Loucy (cell line): ENCODE data around the gene ARHGEF10L.

ENCODE experiments used
- H2AFZ ChIP-seq: fragments of 200-600 bp; sonication (generic); 2 replicates; pipeline ENCODE4 v1.6.0; 2016; ENCODE audit warnings: antibody characterized with exemption, mild to moderate bottlenecking, low read length, moderate library complexity
- H3F3A ChIP-seq: fragments of 200-600 bp; 2 replicates; pipeline ENCODE4 v1.6.0; 2016; ENCODE audit warnings: antibody characterized with exemption, low read depth, mild to moderate bottlenecking
- H3K27me3 ChIP-seq: fragments of 200-600 bp; sonication (generic); 2 replicates; pipeline ENCODE4 v1.6.1; 2014; ENCODE audit warnings: low read length, mild to moderate bottlenecking; ENCODE audit not compliant: insufficient read depth, poor library complexity, severe bottlenecking
- H3K36me3 ChIP-seq: fragments of 200-600 bp; sonication (generic); 2 replicates; pipeline ENCODE4 v1.6.1; 2016; ENCODE audit warnings: low read length; ENCODE audit not compliant: insufficient read depth
- H3K4me1 ChIP-seq: fragments of 200-600 bp; sonication (generic); 2 replicates; pipeline ENCODE4 v1.5.1; 2014; ENCODE audit warnings: low read length, mild to moderate bottlenecking; ENCODE audit not compliant: insufficient read depth, poor library complexity, severe bottlenecking
- H3K4me2 ChIP-seq: fragments of 200-600 bp; sonication (generic); 2 replicates; pipeline ENCODE4 v1.6.0; 2014; ENCODE audit warnings: antibody characterized with exemption, low read length, low read depth, mild to moderate bottlenecking; ENCODE audit not compliant: poor library complexity, severe bottlenecking
- H3K4me3 ChIP-seq: fragments of 200-600 bp; sonication (generic); 2 replicates; pipeline ENCODE4 v1.5.1; 2014; ENCODE audit warnings: low read length, mild to moderate bottlenecking, mixed read lengths; ENCODE audit not compliant: poor library complexity, severe bottlenecking
- H3K79me2 ChIP-seq: fragments of 200-600 bp; sonication (generic); 2 replicates; pipeline ENCODE4 v1.6.1; 2014; ENCODE audit warnings: low read length; ENCODE audit not compliant: insufficient read depth
- H3K9ac ChIP-seq: fragments of 200-600 bp; sonication (generic); 2 replicates; pipeline ENCODE4 v1.6.0; 2014; ENCODE audit warnings: mild to moderate bottlenecking, low read depth, low read length, moderate library complexity; ENCODE audit not compliant: poor library complexity, severe bottlenecking
- H3K9me2 ChIP-seq: fragments of 200-600 bp; sonication (generic); replicated peaks from 2 replicates; pipeline ENCODE4 v1.6.1; 2016; ENCODE audit warnings: low read depth, low read length, mixed read lengths
- H3K9me3 ChIP-seq: fragments of 200-600 bp; sonication (generic); 2 replicates; pipeline ENCODE4 v1.6.1; 2014; ENCODE audit warnings: mild to moderate bottlenecking, antibody characterized with exemption, low read length, low read depth; ENCODE audit not compliant: insufficient read depth
- H4K20me1 ChIP-seq: fragments of 200-600 bp; sonication (generic); 2 replicates; pipeline ENCODE4 v1.6.0; 2014; ENCODE audit warnings: antibody characterized with exemption, low read length, mild to moderate bottlenecking; ENCODE audit not compliant: insufficient read depth, poor library complexity, severe bottlenecking
- CTCF ChIP-seq: fragments of 200-600 bp; sonication (generic); conservative IDR thresholded peaks from 2 replicates; pipeline ENCODE4 v1.5.1; 2014; ENCODE audit warnings: mild to moderate bottlenecking, antibody characterized with exemption, low read length
- EZH2phosphoT487 ChIP-seq: fragments of 200-600 bp; IDR thresholded peaks from 2 replicates; pipeline ENCODE4 v1.6.1; 2018; ENCODE audit warnings: antibody characterized with exemption, mild to moderate bottlenecking, moderate library complexity, borderline replicate concordance

Gene ARHGEF10L

GRCh38 chr1:17545356-17545755 lies 5.9 kb downstream of the ARHGEF10L start:
- H3K36me3 ChIP-seq: no peaks in the 10 kb centered on the region
- H3K4me2 ChIP-seq: no peak overlapping the region
- no peaks in the 10 kb centered on the region for H3K79me2 ChIP-seq
- no peaks in the 10 kb centered on the region for H3F3A ChIP-seq
- no peak for TF ChIP-seq CTCF
- TF ChIP-seq EZH2phosphoT487: no peak
- no peaks in the 10 kb centered on the region for H3K4me1 ChIP-seq
- no peaks in the 10 kb centered on the region for H3K9me2 ChIP-seq
- H3K27me3 ChIP-seq: no peaks in the 10 kb centered on the region
- H3K4me3 ChIP-seq: no peak overlapping the region
- no peaks in the 10 kb centered on the region for H3K9me3 ChIP-seq
- no peak overlapping the region for H3K9ac ChIP-seq
- H4K20me1 ChIP-seq: no peaks in the 10 kb centered on the region
- no peak overlapping the region for H2AFZ ChIP-seq

- no peaks in the 10 kb centered on the region for H3K9me2 ChIP-seq
- H3K4me1 ChIP-seq: no peaks in the 10 kb centered on the region
- no peaks in the 10 kb centered on the region for H4K20me1 ChIP-seq
- H2AFZ ChIP-seq: no peak overlapping the region
- H3K27me3 ChIP-seq: no peaks in the 10 kb centered on the region
- H3K9ac ChIP-seq: no peak overlapping the region
- H3F3A ChIP-seq: no peaks in the 10 kb centered on the region
- no peaks in the 10 kb centered on the region for H3K79me2 ChIP-seq
- TF ChIP-seq CTCF (no peak), EZH2phosphoT487 (no peak)
- H3K4me2 ChIP-seq: no peak overlapping the region
- no peak overlapping the region for H3K4me3 ChIP-seq
- H3K9me3 ChIP-seq: no peaks in the 10 kb centered on the region
- H3K36me3 ChIP-seq: no peaks in the 10 kb centered on the region
These were observed 7.6 kb downstream of the ARHGEF10L start for GRCh38 chr1:17546946-17547670.

GRCh38 chr1:17549384-17549783 lies 9.9 kb downstream of the ARHGEF10L start:
- no peak for TF ChIP-seq EZH2phosphoT487
- no peak for TF ChIP-seq CTCF
- Histone ChIP-seq H3K79me2 (no peaks in the 10 kb centered on the region), H3K9me2 (no peaks in the 10 kb centered on the region), H3K4me3 (no peak overlapping the region), H3K9ac (no peak overlapping the region), H3K36me3 (no peaks in the 10 kb centered on the region), H3K4me2 (no peak overlapping the region), H4K20me1 (no peaks in the 10 kb centered on the region), H3K4me1 (no peaks in the 10 kb centered on the region), H2AFZ (no peak overlapping the region), H3K9me3 (no peaks in the 10 kb centered on the region), H3F3A (no peaks in the 10 kb centered on the region), H3K27me3 (no peaks in the 10 kb centered on the region)
